ENCODE measurements around the gene GATAD2B. TPM values are rescaled to one million over a fixed set of nuclear protein-coding genes. Genes with fewer than 3 reads are reported as not detected.

GATAD2B gene
- total and polyA plus RNA-seq, 2 donors (not counting 3 experiments of a cell fraction or from before 2014, with no cell fraction given): 8.5 to 46.3 TPM

GRCh38 chr1:153793261-153793972 lies 129.4 kb downstream of the GATAD2B start:
- DNase-seq (ENCODE audit: low read depth, low spot score) (no peak), FAIRE-seq (no peak)
- BruUV-seq (replicated peaks): no TSS peak
- ChIA-PET POLR2A (no interaction called here), CTCF (interaction anchor here (0.9 to 1.3 kb wide), 2 partner anchors 42 to 153 kb away, joined by 3 read pairs; partner anchors contain the start of gene DENND4B)
- dilution Hi-C loops (cut with MboI; ENCODE audit: extremely low pct_ligation_motif_present, low sequenced_read_pairs) (no loop called here), intact Hi-C loops (cut with micrococcal nuclease) (no loop called here)
- Histone ChIP-seq H2AFZ (ENCODE audit: low read depth, low read length) (no peak overlapping the region), H3K27me3 (ENCODE audit: control insufficient read depth in 2 of 2, insufficient read depth in 2 of 2, low read length in 2 of 2) (no peaks in the 10 kb centered on the region), H3K27ac (ENCODE audit: insufficient read depth, low read depth, low read length) (no peak overlapping the region), H3K36me3 (ENCODE audit: control insufficient read depth in 2 of 2, extremely low read depth in 1 of 2, insufficient read depth in 2 of 2, low read length in 2 of 2) (no peaks in the 10 kb centered on the region), H3K9ac (replicated peaks; ENCODE audit: extremely low read depth, insufficient read depth, low read length) (no peak overlapping the region), H3K4me3 (replicated peaks in 1 of 3; ENCODE audit: insufficient read depth in 1 of 3, low read depth in 1 of 3, low read length in 3 of 3) (no peak overlapping the region), H3K79me2 (ENCODE audit: control insufficient read depth, insufficient read depth, low read length) (no peaks in the 10 kb centered on the region), H3K9me1 (replicated peaks; ENCODE audit: control insufficient read depth, extremely low read depth, insufficient read depth, low read length) (no peaks in the 10 kb centered on the region), H3K4me1 (ENCODE audit: control insufficient read depth, extremely low read depth, insufficient read depth, low read length) (peaks cover 14% of the 10 kb centered on the region), H3K9me3 (replicated peaks; ENCODE audit: control insufficient read depth, insufficient read depth, low read length) (no peaks in the 10 kb centered on the region), H4K20me1 (replicated peaks; ENCODE audit: control insufficient read depth, extremely low read depth, insufficient read depth, low read length) (no peaks in the 10 kb centered on the region), H3K4me2 (ENCODE audit: insufficient read depth, low read length) (no peak overlapping the region)
- no peak for TF ChIP-seq JUN (IDR thresholded peaks at IDR 0.05; ENCODE audit: borderline replicate concordance, insufficient read depth, insufficient read length, low read depth)
- TF ChIP-seq, protein P1, sequence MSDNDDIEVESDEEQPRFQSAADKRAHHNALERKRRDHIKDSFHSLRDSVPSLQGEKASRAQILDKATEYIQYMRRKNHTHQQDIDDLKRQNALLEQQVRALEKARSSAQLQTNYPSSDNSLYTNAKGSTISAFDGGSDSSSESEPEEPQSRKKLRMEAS (IDR thresholded peaks at IDR 0.05; ENCODE audit: insufficient read depth, insufficient read length): no peak
- no peak for TF ChIP-seq CTCF (IDR thresholded peaks at IDR 0.05; ENCODE audit: extremely low read depth in 1 of 2, insufficient read depth in 1 of 2, low read depth in 1 of 2, low read length in 2 of 2)
- TF ChIP-seq MYC (IDR thresholded peaks at IDR 0.05; ENCODE audit: low read depth, low read length): no peak
- TF ChIP-seq POLR2AphosphoS5 (IDR thresholded peaks at IDR 0.05; ENCODE audit: insufficient read depth, low read depth, low read length): no peak
- no peak for TF ChIP-seq EZH2 (IDR thresholded peaks at IDR 0.05; ENCODE audit: borderline replicate concordance, low read depth, low read length, severe bottlenecking)
- TF ChIP-seq GATA2 (IDR thresholded peaks at IDR 0.05; ENCODE audit: insufficient read depth, insufficient read length, low read depth, low read length): no peak
- TF ChIP-seq FOS (IDR thresholded peaks at IDR 0.05; ENCODE audit: borderline replicate concordance, insufficient read depth, low read length): no peak
- no peak for TF ChIP-seq POLR2A (IDR thresholded peaks at IDR 0.05; ENCODE audit: low read depth, low read length)

Data from endothelial cell of umbilical vein (primary cell).